Spleen (tissue), 11 donors: ENCODE measurements around the gene EIF2D. TPM values are rescaled to one million over a fixed set of nuclear protein-coding genes. Genes with fewer than 3 reads are reported as not detected.
"Not testable (repeated sequence)": the region's sequence is repeated elsewhere in the genome, so short reads cannot be mapped to it uniquely, and the experiment has no call there.

Experiments
- DNase-seq: peaks from one replicate; pipeline ENCODE4 v3.0.0-alpha.2; 2020
- H3K27ac ChIP-seq, 8 donors: fragments of 200-600 bp; sonication (generic) in 7 of 8; 1 replicate in 4 of 8; 2 replicates in 4 of 8; pipeline versions ENCODE4 v1.5.0 to v1.8.0; 2016 to 2021; ENCODE audit warnings: inconsistent platforms in 4 of 8, mild to moderate bottlenecking in 4 of 8, moderate library complexity in 1 of 8
- H3K27me3 ChIP-seq, 7 donors: fragments of 200-600 bp; sonication (generic) in 6 of 7; replicated peaks in 1 of 7; 1 replicate in 4 of 7; 2 replicates in 3 of 7; pipeline versions ENCODE4 v1.5.0 to v1.8.0; 2016 to 2021; ENCODE audit warnings: inconsistent platforms in 3 of 7, mild to moderate bottlenecking in 1 of 7
- H3K36me3 ChIP-seq, 6 donors: fragments of 200-600 bp; sonication (generic) in 5 of 6; 1 replicate in 4 of 6; 2 replicates in 2 of 6; pipeline versions ENCODE4 v1.5.0 to v1.8.0; 2016 to 2021; ENCODE audit warnings: inconsistent platforms in 2 of 6
- H3K4me1 ChIP-seq, 6 donors: fragments of 200-600 bp; sonication (generic) in 5 of 6; 1 replicate in 3 of 6; 2 replicates in 3 of 6; pipeline versions ENCODE4 v1.5.0 to v1.8.0; 2016 to 2021; ENCODE audit warnings: inconsistent platforms in 3 of 6
- H3K4me3 ChIP-seq, 8 donors: fragments of 200-600 bp; sonication (generic) in 7 of 8; 1 replicate in 4 of 8; 2 replicates in 4 of 8; pipeline versions ENCODE4 v1.5.0 to v1.8.0; 2016 to 2021; ENCODE audit warnings: inconsistent platforms in 4 of 8, mild to moderate bottlenecking in 4 of 8, moderate library complexity in 2 of 8
- H3K9me3 ChIP-seq, 8 donors: fragments of 200-600 bp; sonication (generic) in 7 of 8; 1 replicate in 4 of 8; 2 replicates in 4 of 8; pipeline versions ENCODE4 v1.5.0 to v1.8.0; 2016 to 2021; ENCODE audit warnings: inconsistent platforms in 4 of 8
- CTCF ChIP-seq, 11 experiments: fragments of 200-600 bp in 7 of 11; fragments of 450-650 bp in 4 of 11; sonication (generic) in 4 of 11; IDR thresholded peaks in 8 of 11; conservative IDR thresholded peaks in 3 of 11; 1 replicate in 7 of 11; 2 replicates in 4 of 11; pipeline versions ENCODE4 v1.4.0 to v1.8.0; 2016 to 2021; ENCODE audit warnings: antibody characterized with exemption in 11 of 11, inconsistent platforms in 4 of 11, mild to moderate bottlenecking in 1 of 11
- POLR2A ChIP-seq, 3 donors: fragments of 450-650 bp; IDR thresholded peaks; one replicate each; pipeline ENCODE4 v1.5.1; 2017; ENCODE audit warnings: antibody characterized with exemption in 3 of 3, mild to moderate bottlenecking in 1 of 3
- POLR2AphosphoS5 ChIP-seq, 3 donors: sonication (generic); formaldehyde crosslinking; IDR thresholded peaks; one replicate each; pipeline ENCODE4 v1.5.1; 2017; ENCODE audit warnings: antibody characterized with exemption in 3 of 3
- WGBS, 5 donors: extraction: QIAGEN DNeasy Blood & Tissue Kit in 3 of 5; methylation state at CpG; one replicate each; pipeline versions ENCODE4 v1.1.5 to v1.1.7; 2013 to 2018; 5-methylcytosine and 5-hydroxymethylcytosine counted together
- intact Hi-C: fragments of 100-400 bp; cut with DNase I; formaldehyde crosslinking; loops from one replicate; pipeline ENCODE4 v1.15.0; 2023; ENCODE audit warnings: low total_unique reads
- polyA plus RNA-seq, 3 donors: library from polyadenylated mRNA; stranded (reverse); fragments of 200-250 nt; gene quantifications; one replicate each; pipeline ENCODE4 v1.2.1, GENCODE V29; 2013
- total RNA-seq, 7 donors: library from RNA; depleted of rRNA in 3 of 7; stranded (reverse); fragments of >200 nt in 3 of 7; fragmentation: NEBNext Ultra II Directional in 4 of 7; extraction: Animal tissue kit (Norgen Biotek cat#: 25700) in 4 of 7; gene quantifications; one replicate each; pipeline versions ENCODE4 v1.1.0 to v1.2.1, GENCODE V29; 2016 to 2021
- donor health status: healthy with polysubstance abuse.
- donor health status: DM: no; HTN: no; CAD: no; lungs with moderate emphysema.
- donor health status: DM: no; HTN: no; CAD: no.
- donor health status: Bipolar disorder and iron deficiency.
- donor health status: healthy.
- donor health status: DM: no; HTN: no; CAD: no.
- donor health status: DM: yes; HTN: yes; CAD: no.

EIF2D gene
- total and polyA plus RNA-seq, 10 donors = 38.7 to 51.6 (median 43.9) TPM

GRCh38 chr1:206643118-206643698, 30.9 kb upstream of the EIF2D start:
- H3K27ac ChIP-seq = no peak overlapping the region
- TF ChIP-seq POLR2AphosphoS5 (IDR thresholded peaks at IDR 0.05) (no peak), POLR2A (IDR thresholded peaks at IDR 0.05) (no peak), CTCF (IDR thresholded peaks at IDR 0.05 in 8 of 11, conservative IDR thresholded peaks at IDR 0.05 in 3 of 11) (no peak)
- peaks cover 0 to 10% (median 9%) of the 10 kb centered on the region in 6 donors for H3K36me3 ChIP-seq
- no peaks in the 10 kb centered on the region for H3K9me3 ChIP-seq
- DNase-seq = no peak
- 61 to 81% (median 73%) methylated on average over 3 of the region's 3 CpGs for WGBS, 5 donors
- H3K27me3 ChIP-seq = no peaks in the 10 kb centered on the region
- intact Hi-C loops = no loop called here
- no peak overlapping the region for H3K4me3 ChIP-seq
- H3K4me1 ChIP-seq = peaks cover 0 to 4% (median 0%) of the 10 kb centered on the region in 6 donors

GRCh38 chr1:206642074-206642473, 29.8 kb upstream of the EIF2D start:
- intact Hi-C loops, H3K9me3 ChIP-seq, H3K36me3 ChIP-seq, DNase-seq, H3K4me3 ChIP-seq, H3K27ac ChIP-seq, H3K27me3 ChIP-seq: not testable (repeated sequence)
- peaks cover 0 to 12% (median 2%) of the 10 kb centered on the region in 6 donors for H3K4me1 ChIP-seq
- WGBS, 5 donors = 46 to 91% (median 85%) methylated on average over 2 of the region's 2 CpGs

GRCh38 chr1:206637605-206638004, 25.3 kb upstream of the EIF2D start:
- Histone ChIP-seq H3K9me3 (no peaks in the 10 kb centered on the region), H3K4me3 (no peak overlapping the region), H3K36me3 (no peaks in the 10 kb centered on the region), H3K27ac (peak overlapping the region in 1 of 8 donors; percentile 2), H3K4me1 (peaks cover 8 to 38% (median 28%) of the 10 kb centered on the region in 6 donors), H3K27me3 (peaks cover 0 to 11% (median 0%) of the 10 kb centered on the region in 7 donors)
- TF ChIP-seq CTCF (IDR thresholded peaks at IDR 0.05 in 8 of 11, conservative IDR thresholded peaks at IDR 0.05 in 3 of 11) = no peak
- TF ChIP-seq POLR2A (IDR thresholded peaks at IDR 0.05) = no peak
- no peak for TF ChIP-seq POLR2AphosphoS5 (IDR thresholded peaks at IDR 0.05)
- intact Hi-C loops = loop anchor here (10.0 kb wide), 2 partner anchors 277 to 347 kb away; no protein-coding TSS in a partner anchor
- no peak for DNase-seq

- 48 to 61% (median 57%) methylated on average over 4 of the region's 4 CpGs for WGBS, 5 donors
- intact Hi-C loops = loop anchor here (10.0 kb wide), 2 partner anchors 278 to 348 kb away; no protein-coding TSS in a partner anchor
These were observed 24.4 kb upstream of the EIF2D start for GRCh38 chr1:206636671-206637070.

More at GRCh38 chr1:206636671-206637070, 24.4 kb upstream of the EIF2D start:
- no peaks in the 10 kb centered on the region for H3K9me3 ChIP-seq
- H3K4me1 ChIP-seq = peaks cover 8 to 38% (median 28%) of the 10 kb centered on the region in 6 donors
- H3K36me3 ChIP-seq = no peaks in the 10 kb centered on the region
- peaks cover 0 to 11% (median 0%) of the 10 kb centered on the region in 7 donors for H3K27me3 ChIP-seq
- peak overlapping the region in 2 of 8 donors; percentile 2 to 11 for H3K27ac ChIP-seq
- peak overlapping the region in 2 of 8 donors; percentile 90 to 96 for H3K4me3 ChIP-seq
- DNase-seq = no peak
- TF ChIP-seq CTCF (IDR thresholded peaks at IDR 0.05 in 8 of 11, conservative IDR thresholded peaks at IDR 0.05 in 3 of 11) (no peak), POLR2A (IDR thresholded peaks at IDR 0.05) (no peak), POLR2AphosphoS5 (IDR thresholded peaks at IDR 0.05) (no peak)
